HK-2 (cell line): ENCODE results near the gene LAPTM5.

ENCODE experiments used
- DNase-seq: peaks from one replicate; pipeline ENCODE4 v3.0.0-alpha.2; 2018; ENCODE audit not compliant: unreplicated experiment

LAPTM5 gene

DNA sequence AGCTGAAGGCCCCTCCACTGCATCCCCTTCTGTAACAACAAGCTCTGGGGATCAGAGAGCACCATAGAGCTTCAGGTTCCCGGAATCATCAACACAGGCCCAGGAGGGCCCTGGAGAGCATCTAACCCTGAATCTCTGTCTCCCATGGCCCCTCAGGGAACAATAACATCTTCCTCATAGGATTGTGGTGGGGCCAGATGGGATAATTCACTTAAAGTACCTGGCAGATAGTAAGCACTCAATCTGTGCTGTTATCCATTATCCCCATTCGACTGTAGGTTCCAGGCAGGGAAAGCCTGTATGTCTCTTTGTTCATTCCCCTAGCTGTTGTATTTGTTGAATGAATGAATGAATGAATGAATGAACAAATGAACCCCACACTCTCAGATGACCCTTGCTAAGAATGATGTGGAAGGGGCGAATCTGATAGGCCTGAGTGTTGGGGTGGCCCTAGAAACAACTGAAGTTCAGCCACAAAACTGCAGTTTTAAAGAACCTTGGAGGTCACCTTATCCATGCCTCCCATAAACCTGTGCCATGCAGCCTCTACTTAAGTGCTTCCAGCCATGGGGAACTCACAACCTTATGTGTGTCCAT, 14.5 kb downstream of the LAPTM5 start:
- DNase-seq: no peak

GRCh38 chr1:30742300-30742962, 15.1 kb downstream of the LAPTM5 start:
- no peak for DNase-seq

DNA sequence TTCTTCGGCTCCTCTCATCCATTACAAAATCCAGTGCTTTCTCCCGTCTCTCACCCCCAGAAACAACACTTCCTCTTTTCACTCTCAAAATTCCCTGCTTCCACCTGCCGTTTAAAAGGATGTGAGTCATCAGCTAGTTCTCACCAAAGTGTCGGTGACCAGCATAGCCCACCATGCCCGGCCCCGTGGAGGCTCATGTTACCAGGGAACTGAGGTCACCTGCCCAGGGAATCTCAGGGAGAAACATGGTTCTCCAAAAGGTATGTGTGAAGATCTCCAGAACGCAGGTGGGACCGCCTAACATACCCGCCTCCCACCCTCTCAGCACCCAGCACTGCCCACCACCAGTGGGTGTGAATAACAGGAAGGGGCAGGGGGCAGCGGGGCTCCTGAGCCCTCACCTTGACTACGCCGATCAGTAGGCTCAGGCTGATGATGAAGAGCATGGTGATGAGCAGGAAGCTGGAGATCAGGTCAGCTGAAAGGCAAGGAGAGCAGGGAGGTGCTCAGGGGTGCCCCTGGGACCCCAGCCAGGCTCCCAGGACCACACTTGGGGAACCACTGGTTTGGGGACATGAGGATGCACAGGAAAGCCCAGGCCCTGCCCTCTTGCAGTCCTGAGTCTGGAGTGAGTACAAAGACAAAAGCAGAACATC, 16.2 kb downstream of the LAPTM5 start:
- DNase-seq: no peak

DNA sequence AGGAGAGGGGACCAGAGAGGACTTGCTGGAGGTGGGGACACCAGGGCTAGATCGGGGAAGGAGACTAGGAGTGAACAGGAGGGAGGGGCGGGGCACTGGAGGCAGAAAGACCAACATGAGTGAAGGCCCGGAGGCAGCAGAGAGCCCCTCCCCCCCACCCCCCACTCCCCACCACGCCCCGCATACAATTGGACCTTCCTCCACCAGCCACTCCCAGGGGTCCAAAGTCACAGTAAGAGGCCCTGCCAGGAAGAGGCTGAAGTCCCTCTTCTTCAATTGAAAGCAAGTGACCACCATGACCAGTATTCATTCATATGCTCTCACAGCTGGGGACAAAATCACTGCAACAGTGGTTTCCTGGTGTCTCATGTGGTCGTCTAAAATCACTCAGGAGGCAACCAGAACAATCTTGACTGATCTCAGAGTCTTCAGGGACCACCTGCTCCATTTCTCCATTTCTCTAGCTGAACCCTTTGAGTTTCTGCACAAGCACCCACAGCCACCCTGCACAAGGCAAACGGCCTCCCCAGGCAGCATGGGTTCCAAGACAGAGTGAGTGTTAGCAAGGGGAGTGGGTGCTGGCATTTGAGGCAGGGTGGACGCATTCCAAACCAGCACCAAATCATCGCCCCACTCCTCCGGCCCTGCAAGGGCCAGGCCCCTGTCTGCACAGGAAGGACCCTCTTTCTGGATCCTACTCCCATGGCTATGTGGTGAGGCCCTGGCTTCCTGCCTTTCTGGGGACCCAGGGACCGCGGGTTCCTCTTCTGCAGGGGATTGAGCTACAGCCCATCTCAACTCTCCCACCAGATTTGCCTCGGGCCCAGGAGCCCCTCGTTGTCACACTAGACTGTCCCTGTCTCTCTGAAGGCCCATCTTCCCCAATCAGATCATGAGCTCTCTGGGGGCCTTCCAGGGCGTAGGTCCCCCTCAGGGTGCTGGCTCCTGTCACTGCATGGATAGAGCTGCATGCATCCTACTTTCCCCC, 17.0 kb downstream of the LAPTM5 start:
- DNase-seq: no peak

GRCh38 chr1:30739601-30740000, 18.0 kb downstream of the LAPTM5 start:
- no peak for DNase-seq

DNA sequence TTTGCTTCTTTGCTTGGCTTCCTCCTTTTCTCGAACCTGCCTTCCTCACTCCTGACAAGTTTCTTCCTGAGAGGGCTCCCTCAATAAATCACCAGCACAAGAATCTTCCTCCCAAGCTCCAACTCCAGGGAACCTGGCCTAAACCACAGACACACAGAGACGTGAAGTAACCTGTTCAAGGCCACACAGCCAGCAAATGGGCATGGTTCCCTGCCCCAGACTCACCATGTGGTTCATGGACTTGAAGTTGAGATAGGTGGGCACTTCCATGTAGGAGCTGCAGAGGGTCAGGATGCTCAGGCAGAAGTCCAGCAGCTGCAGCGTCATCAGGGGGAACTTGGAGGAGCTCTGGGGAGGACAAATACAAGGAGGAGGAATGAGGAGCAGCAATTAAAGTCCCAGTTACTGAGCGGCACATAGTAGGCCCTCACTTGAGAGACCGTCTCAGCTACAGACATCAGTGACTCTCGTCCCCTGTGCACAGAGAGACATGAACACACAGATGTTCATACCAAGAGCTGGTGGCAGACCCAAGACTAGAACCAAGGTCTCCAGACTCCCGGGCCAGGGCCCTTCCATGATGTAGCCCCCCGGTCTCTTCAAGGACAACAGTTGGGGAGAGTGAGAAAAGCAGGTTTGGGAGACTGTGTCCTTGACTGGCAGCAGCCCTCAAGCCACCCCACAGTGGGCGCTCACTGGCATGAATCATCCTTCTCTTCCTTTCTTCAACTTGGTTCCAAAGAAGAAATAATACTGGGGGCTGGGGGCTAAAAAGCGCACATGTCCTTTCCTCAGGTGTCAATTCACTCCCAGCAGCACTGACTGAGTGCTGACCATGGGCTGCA, 18.6 kb downstream of the LAPTM5 start:
- no peak for DNase-seq

- no peak for DNase-seq
Observed at GRCh38 chr1:30738040-30738714, 19.4 kb downstream of the LAPTM5 start.

DNA sequence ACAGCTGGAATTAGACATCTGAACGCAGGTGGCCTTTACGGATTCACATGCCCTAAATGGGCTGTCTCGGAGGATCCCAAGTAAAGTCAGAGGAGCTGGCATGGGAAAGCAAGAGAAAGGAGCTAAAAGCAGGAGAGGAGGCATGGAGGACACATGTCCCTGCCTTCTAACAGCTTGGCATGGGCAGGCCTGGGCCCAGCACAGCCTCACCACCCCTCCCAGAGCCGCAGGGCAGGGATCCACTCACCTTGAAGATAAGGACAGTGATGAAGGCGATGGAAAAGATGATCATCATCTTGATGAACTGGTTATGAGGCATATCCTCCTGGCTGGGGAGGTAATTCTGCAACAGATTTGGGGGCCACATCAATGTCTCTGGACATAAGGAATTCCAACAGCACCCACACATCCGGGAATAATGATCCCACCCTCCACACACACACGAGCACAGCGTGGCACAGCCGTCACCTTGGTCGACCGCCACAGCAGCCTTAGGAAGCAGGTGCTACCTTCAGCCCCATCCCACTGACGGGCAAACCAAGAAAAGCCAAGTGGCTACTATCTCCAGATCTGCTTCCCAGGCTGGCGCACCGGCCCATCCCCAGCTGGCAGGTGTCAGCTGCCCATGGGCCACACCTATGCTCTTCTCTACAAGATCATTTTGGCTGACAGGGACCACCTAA, 20.1 kb downstream of the LAPTM5 start:
- DNase-seq: no peak

GRCh38 chr1:30735668-30736498, 21.7 kb downstream of the LAPTM5 start:
- DNase-seq: no peak

DNA sequence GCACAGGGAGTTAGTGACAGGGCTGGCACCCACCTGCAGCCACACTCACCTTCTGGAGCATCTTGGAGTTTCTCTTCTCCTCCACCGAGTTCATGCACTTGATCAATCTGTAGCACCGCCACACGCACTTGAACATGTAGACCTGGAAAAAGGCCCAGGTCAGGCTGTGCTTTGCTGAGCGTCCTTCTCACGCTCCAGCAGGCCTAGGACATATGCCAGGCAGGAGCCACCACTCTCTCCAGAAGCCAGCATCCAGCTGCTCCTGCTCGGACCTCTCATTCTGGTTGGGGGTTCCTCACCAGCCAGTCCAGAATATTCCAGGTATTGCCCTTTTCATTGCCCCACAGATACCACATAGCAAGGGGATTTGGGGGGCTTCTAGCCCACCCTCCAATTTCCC, 22.4 kb downstream of the LAPTM5 start:
- DNase-seq: no peak

GRCh38 chr1:30734580-30734979, 23.0 kb downstream of the LAPTM5 start:
- DNase-seq: no peak

- no peak for DNase-seq
Observed at GRCh38 chr1:30734106-30734505, 23.5 kb downstream of the LAPTM5 start.

DNA sequence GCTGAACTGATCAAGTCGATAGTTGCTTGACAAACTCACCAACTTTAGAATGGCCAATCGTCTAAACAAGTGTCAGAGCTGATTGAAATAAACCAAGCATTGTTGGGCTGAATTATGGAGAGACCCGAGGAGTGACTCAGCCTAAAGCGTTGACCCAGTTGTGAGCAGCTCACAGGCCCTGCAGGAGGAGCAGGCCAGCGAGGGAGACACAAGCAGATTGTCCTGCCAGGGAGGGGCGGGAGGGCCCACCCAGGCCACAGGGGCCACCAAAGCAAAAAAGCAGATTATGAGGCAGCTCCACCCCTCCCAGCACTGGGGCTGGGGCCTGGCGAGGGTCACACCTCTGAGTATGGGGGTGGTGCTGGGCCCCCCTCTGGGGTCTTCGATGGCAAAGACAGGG, 24.1 kb downstream of the LAPTM5 start:
- no peak for DNase-seq

- DNase-seq: no peak
Observed at GRCh38 chr1:30732277-30732996, 25.1 kb downstream of the LAPTM5 start.

- DNase-seq: no peak
Observed at GRCh38 chr1:30731806-30732276, 25.7 kb downstream of the LAPTM5 start.

DNA sequence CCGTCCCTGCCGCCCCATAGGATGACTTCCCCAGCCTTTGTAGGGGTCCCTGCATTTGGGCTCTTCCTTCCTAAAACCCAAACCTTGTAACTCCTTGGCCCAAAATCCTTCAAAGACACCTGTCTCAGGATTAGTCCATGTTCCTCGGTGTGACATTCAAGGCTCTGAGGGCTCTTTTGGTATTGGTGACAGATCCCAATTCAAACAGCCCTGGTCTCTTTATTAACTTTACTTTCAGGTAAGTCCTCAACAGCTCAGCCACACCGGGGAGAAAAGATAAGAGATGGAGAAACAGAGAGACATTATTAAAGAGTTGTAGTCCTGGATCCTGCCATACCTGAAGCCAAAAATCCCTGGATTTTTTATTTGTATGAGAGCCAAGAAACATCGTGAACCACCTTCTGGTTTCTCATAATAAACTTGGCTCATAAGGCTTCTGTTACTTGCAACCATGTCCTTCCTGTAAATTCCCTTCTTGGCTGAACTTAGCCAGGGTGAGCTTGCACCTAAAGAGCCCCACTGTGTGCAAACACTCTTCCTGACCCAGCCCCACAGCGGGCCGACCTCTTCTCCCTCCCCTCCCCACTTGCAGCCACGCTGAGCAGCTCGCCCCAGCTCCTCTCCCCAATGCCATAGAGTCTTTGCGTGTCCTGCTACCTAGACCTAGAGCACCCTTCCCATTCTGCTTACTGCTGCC, 26.3 kb downstream of the LAPTM5 start:
- no peak for DNase-seq

DNA sequence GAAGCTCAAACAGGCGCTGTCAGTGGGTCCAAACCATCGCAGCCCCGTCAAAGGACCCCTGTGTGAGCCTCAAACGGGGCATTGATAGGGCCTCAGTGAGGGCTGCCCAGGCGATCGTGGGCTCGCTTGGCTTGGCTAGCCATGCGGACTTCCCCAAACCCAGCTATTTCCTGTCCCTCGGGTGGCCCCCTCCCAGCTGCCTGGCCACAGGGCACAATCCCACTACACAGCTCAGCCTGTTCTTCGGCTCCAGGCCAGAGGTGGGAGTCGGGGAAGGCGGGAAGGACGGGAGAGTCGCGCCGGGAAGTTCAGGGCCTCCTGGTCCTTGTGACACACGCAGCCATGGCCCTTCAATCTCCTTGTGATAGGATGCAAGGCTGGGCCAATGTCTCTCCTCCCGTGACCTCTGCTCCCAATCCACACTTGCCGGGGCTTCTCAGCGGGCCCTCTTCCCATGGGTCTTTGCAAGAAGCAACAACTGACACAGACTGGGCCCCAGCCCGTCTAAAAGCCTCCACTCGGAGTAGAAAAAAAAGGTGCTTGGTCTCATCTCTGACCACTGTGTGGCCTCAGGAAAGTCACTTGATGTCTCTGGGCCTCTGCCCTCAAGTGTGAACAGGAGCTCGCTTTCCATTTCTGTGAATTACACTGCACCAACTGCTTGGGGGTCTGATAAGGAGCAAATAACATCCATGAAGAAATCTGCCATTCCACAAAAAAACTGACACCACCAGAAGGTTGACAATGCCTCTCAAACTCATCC, 27.0 kb downstream of the LAPTM5 start:
- DNase-seq: peak; percentile 64
